Suppressor macrophage (primary cell): ENCODE data around the gene CARD9.
A peak's percentile ranks its signal among the peaks of the same experiment; 100 is the strongest.
"Not testable (repeated sequence)": the region's sequence is repeated elsewhere in the genome, so short reads cannot be mapped to it uniquely, and the experiment has no call there.

Experiments
- DNase-seq, 4 experiments: peaks; one replicate each; pipeline ENCODE4 v3.0.0-alpha.2; 2020 to 2022

CARD9 gene

DNA sequence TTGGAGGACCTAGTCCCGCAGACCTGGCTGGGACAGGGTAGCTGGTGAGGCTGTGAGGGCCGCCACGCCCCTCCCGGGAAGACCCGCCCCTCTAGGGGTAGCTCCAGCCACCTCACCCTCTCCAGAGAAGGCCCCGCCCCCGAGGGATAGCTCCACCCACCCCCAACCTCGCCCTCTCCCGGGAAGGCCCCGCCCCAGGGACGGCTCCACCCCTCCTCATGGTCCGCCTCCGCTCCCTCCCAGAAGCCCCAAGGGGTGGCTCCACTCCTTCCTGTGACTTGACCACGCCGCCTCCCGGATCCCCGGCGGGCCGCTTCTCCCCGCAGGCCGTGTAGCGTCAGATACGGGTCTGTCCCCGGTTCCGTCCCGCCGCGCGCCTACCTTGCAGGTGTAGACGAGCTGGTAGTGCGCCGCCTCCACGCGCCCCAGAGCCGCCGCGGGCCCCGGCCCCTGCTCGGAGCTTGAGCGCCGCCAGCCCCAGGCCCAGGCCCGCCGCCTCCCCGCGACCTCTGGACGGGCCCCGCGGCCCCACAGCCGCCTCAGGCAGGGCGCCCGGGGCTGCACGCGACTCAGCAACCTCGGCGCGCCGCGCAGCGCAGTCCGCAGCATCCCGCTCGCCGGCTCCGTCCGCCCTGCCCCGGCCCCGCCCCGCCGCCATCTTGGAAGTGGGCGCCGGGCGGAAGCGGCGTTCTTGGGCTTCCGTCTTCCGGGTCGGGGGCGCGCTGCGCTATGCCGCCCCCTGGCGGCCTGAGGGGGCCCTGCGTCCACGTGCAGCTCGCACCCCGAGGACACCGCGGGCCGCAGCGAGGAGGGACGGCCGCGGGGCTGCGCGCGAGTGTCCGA lies 10.1 kb downstream of the CARD9 start, which contains the start of gene DNLZ:
TSS of gene DNLZ (minus strand) at position 639 of the 843 bp plus-strand sequence. CDS start at position 609, 30 bp downstream.
- DNase-seq, result peak; percentile 96 to 99 (median 98)

DNA sequence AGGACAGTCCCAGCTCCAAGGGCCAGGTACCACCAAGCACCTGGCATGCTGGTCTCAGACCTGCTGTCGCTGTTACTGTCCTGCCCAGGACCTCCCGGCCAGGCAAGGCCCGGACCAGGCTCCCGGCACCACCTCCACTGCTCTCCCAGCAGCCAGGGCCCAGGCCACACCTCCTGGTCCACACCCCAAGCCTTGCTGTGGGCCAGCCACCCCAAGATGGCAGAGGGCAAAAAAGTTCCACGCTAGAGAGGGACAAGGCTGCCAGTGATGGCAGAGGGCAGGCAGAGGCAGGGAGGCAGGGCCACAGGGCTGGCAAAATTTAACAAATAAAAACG lies 11.1 kb downstream of the CARD9 start:
- no peak for DNase-seq

DNA sequence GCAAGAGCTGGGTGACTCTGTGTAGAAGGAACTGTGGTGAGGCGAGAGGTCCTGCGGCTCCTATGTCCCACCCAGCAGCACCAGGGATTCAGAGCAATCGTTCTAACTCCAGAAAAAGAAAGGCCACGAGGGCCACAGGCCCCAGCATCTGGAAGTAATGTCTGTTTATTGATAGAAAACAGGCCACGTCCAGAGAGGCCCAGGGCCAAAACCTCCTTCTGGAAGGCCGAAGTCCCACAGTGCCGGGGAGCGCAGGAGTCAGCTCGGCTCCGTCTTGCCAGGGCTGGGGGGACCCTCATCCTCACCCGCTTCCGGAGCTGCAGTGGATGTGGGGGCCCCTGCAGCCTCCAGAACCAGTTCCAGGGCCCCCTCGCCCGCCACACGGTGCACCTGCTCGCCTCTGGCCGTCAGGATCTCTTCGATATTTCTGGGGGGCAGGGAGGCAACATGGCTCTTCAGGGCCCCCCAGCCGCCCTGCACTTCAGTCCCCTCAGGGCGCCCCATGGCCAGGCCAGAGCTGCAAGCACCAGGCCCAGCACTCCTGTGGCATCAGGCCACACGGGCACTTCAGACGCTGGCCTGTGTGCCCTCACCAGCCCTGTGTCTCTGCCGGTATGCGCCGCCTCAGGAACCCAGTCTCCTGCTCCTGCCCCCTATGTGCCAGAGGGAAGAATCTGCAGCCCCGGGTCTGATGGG lies 11.6 kb downstream of the CARD9 start:
- DNase-seq, result no peak

DNA sequence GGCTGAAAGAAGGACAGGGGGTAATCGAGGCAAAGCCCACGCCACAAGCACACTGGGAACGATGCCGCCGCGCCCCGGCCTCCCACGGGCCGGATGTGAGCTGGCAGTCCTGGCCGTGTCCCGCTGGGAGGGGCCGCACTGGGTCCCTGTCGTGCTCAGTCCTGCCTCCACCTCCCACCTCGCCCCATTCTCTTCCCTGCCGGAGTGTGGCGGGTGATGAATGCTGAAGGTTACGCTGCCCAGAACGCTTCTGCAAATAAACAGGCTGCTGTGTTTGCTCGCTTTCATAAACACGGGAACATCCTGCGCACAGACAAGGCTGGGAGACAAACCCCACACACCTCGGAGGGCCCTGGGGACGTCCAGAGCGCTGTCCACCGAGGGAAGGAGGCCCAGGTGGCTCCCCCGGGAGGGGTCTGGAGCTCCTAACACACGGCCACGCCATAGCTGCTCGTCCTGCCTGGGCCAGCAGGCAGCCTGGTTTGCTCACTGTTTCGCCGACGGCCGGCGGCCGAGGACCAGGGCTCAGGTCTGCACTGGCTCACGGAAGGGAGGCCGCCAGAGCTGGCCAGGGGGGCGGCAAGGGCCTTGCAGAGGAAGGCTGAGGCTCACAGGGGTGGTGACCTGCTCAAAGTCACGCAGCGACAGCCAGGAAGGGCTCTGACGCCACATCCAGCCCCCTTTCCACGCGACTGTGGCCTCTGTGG lies 12.3 kb downstream of the CARD9 start:
- no peak for DNase-seq

DNA sequence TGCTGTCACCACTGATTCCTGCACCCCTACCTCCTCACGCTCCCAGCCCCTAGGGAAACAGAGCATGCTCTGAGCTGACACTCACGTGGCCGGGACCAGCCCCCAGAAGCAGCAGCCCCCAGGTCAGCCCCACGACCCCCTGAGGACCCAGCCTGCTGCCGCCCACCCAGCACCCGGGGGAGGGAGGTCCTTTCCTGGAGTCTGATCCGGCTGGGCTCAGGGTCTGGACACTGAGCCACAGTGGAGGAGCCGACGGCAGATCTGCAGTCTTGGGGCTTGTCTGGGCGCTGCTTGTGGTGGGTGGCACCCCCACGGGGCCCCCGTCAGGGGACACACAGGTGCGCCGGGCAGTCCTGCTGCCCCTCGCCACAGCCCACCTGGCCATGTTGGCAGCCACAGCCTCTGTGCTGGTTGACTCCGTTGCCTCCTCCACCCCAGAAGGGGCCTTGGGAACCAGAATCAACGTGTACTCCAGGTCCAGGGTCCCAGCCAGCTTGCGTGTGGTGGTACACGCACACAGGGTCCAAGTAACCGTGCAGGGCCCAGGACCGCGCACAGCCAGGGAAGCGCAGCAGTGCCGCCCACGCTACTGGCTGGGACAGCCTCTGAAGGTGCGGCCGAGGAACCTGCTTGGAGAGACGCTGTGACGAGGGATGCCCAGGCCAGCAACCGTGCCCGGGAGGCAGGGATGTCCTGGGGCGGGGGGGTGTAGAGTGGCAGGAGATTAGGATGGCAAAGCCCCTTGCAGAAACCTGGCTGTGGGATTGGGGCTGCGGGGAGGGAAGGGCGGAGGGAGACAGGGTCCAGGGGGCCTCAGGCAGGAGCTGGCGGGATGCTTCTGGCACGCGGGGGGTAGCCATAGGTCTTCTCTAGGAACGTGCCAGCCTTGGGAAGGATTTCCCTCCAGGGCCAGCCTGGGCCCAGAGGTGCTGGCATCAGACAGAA lies 13.4 kb downstream of the CARD9 start:
- no peak for DNase-seq

DNA sequence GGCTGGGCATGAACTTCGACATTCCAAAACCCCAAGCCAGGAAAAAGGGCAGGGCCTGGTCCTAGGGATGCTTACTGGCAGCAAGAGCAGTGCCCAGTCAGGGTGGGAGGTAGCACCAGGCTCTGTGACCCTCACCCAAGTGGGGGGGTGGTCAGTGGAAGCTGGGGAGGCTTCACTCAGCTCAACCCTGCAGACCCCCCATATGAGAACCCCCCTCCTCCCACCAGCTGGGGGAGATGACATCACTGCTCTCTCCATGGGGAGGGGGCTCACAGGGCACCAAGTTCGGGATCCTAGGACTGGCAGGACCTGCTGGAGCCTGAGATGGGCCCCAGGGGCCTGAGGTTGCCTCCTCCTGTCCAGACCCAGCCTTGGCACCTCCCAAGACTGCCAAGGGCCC lies 14.6 kb downstream of the CARD9 start:
- DNase-seq, result no peak

DNA sequence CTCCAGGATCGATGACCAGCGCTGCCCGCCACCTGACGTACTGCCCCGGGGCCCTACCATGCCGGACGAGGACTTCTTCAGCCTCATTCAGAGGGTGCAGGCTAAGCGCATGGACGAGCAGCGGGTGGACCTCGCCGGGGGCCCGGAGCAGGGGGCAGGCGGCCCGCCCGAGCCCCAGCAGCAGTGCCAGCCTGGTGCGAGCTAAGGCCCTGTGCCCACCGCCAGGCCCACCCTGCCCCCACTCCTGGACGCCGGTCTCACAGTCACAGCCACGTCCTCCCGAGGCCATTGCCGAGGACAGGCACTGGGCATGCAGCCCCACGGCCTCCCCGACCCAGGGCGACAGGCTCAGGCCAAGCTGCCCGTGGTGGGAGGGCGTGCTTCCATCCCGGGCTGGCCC lies 15.5 kb downstream of the CARD9 start:
- DNase-seq, result no peak

DNA sequence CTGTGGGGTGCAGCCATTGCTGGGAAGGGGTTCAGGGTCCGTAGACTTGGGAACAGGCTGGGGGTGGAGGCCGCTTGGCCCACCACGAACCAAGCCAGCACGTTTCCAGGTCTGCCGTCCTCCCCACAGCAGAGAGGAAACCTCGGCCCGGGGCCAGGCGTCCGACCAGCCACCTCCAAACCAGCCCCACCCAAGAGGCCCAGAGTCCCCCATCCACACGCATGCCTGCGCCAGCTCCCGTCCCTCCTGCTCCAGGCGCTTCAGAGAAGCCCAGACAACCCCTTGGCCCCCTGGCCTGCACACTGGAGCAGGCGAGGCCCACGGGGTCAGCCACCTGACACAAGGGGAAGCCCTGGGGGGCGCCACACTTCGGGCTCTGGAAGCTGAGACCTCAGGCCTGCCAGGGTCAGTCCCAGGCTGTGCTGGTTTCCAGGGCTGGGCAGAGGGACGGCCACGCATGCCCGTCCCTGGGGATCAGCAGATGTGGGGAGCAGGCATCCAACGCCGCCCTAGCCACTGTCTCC lies 16.2 kb downstream of the CARD9 start:
- DNase-seq, result no peak

DNA sequence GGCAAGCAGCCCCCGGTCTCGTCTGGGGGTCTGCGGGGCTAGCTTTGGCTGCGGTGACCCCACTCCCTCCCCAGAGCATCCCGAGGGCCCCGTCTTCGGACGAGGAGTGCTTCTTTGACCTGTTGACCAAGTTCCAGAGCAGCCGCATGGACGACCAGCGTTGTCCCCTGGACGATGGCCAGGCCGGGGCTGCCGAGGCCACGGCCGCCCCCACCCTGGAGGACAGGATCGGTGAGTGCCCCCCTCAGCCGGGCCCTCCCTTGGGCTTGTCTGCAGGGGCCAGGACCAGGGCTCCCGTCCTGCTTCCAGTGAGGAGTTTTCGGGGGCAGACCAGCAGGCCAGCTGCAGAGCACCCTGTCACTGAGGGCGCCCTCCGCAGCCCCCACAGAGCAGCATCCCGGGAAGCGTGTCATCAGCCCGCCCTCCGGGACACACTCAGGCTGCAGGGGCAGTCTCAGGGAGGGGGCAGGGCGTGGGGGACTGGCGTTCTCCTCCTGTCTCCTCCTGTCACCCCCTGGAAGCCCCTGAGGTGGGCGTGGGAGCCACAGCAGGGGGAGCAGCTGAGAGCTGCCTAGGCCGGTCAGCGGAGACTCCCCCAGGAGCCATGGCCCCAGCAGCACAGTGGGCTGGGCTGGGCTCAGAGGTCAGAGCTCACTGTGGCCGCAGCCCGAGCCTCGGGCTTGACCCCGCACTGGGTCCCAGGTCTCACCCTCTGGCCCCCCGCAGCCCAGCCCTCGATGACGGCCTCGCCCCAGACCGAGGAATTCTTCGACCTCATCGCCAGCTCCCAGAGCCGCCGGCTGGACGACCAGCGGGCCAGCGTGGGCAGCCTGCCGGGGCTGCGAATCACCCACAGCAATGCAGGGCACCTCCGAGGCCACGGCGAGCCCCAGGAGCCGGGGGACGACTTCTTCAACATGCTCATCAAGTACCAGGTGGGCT lies 17.6 kb downstream of the CARD9 start:
- no peak for DNase-seq

DNA sequence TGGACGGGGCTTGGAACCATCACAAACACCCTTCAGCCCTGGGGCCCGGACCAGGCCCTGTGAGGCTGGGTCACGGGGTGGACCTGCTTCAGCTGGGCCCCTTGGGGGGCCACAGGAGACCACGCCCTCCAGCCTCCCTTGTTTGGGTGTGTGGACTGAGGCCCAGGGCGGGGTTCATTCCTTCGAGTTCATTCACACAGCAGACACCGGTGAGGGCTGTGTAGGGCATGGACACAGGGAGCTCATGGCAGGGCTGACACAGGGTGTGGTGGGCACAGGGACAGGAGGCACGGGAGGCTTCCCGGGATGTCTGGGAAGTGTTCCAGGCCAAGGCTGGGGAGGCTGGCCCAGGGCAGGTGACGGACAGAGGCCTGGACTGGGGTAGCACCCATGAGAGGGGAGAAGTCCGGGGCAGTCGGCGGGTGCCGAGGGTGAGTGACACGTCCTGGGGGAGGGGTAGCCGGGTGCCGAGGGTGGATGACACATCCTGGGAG lies 18.8 kb downstream of the CARD9 start:
- DNase-seq, result no peak

DNA sequence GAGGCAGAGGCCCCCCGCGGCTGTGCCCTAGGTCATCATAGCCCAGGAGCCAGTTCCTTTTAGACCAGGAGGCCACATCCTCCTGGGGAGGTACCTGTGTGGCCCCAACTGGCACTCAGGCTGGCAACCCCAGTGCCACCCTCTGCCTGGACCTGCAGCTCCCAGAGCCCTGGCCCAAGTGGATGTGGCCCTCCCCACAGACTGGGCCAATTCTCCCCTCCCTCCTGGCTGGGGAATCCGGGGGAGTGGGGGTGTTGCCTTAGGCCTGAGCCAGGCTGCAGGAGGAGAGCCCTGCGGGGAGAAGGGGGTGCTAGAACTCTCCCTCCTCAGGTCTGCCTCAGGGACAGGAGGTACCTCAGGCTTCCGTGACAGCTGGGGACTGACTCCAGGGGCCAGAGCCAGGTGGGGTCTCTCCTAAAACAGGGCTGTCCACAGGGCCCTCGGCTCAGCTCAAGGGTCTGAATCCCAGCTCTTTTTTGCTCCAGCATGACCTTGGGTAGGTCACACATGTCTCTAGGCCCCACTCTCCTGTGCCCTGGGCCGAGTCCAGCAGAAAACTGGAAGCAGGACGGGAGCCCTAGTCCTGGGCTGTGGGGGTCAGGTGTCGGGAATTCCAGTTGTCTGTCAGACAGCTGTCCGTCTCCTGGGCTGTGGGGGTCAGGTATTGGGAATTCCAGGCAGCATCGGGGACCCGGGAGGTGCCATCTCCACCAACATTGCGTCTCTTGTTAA lies 19.5 kb downstream of the CARD9 start:
- no peak for DNase-seq

DNA sequence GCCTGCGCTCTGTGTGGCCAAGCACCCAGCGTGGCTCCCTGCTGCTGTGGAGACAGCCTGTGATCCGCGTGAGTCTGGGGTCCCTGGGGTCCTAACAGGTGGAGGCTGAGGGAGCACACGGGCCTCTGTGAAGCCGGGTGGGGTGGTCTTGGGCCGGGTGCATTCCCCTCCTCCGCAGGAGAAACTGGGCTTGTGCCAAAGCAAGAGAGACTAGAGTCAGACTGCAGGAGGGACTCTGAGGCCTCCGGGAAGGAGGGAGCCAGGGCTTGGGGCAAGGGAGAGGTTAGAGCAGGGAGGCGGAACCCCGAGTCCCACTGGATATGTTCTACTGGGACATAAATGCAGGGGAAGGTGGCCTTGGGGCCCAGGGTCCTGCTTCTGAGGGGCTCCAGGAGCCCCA lies 20.4 kb downstream of the CARD9 start:
- DNase-seq, result no peak

DNA sequence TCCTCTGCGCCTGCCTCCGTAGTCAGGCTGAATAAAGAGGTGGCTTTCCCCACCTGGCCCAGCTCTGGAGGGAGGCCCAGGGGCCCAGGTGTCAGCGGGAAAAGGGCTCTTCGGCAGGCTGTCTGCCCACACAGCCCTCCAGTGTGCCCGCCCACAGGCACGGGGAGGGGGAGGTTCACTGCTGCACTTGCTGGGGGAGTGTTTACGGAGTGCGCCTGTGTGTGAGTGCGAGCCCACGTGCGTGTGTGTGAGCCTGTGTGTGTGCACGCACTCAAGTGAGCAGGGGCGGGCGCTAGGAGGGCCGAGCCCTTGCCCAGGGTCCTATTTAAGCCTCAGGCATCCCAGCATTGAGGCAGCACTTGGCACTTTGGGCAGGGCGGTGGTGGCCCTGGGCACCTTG lies 20.8 kb downstream of the CARD9 start:
- DNase-seq, result no peak

DNA sequence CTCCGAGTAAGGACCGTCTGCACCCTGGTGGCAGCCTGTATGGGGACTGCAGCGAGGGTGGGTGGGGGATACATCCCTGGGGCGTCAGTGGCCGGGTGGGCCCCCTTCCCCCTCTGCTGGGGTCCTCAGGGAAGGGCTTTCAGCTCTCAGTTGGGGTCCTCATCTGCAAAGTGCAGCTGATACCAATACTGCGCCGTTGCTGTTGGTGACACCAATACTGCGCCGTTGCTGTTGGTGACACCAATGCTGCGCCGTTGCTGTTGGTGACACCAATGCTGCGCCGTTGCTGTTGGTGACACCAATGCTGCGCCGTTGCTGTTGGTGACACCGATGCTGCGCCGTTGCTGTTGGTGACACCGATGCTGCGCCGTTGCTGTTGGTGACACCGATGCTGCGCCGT lies 21.6 kb downstream of the CARD9 start:
- not testable (repeated sequence) for DNase-seq

DNA sequence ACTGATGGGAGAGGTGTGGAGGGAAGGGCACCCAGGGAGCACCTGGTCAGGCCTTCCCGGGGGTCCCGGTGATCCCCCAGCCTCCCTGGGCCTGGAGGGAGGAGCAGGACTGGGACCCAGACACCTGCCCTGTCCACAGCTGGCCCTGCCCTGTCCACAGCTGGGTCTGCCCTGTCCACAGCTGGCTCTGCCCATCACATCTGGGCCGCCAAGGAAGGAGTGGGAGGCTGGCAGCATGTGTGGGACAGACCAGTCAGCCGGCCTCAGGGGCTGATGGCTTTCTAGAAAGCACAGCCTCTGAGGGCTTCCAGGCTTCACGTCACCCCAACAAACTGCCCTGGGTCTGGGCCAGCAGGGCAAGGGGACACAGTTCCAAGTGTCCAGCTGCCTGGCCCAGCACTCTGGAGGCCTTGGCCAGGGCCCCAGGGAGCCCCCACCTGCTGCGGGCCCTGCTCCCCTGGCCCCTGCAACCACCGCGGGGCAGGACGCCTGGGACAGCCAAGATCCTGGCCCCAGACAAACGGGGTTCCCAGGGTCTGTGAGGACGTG lies 22.1 kb downstream of the CARD9 start:
- no peak for DNase-seq

DNA sequence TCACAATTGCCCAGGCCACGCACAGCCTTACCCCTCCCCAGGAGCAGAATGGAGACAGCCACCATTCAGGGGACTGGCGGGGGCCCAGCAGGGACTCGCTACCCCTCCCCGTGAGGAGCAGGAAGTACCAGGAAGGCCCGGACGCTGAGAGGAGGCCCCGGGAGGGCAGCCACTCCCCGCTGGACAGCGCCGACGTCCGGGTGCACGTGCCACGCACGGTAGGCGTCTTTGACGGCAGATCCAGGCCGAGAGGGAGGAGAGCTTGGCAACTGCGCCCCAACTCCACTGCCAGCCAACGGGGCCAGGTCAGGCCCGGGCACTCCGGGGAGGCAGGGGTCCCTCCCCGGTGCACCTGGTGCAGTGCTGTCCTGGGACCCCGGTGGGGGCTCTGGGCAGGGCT lies 23.9 kb downstream of the CARD9 start:
- no peak for DNase-seq

DNA sequence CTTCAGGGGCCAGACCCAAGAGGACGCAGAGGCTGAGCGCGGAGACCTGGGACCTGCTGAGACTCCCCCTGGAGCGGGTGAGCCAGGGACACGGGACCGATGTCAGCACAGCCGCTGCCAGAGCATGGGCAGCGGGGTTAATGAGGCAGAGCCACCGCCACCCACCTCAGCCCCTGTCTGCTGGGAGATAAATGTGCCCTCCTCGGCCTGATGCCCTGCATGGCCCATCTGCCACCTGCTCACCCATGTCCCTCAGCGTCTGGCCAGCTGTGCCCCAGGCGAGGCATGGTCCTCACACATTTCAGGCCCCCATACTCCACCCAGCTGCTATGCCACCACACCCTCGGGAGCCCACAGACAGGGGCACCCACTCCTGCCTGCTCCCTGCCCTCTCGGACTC lies 24.8 kb downstream of the CARD9 start:
- no peak for DNase-seq

DNA sequence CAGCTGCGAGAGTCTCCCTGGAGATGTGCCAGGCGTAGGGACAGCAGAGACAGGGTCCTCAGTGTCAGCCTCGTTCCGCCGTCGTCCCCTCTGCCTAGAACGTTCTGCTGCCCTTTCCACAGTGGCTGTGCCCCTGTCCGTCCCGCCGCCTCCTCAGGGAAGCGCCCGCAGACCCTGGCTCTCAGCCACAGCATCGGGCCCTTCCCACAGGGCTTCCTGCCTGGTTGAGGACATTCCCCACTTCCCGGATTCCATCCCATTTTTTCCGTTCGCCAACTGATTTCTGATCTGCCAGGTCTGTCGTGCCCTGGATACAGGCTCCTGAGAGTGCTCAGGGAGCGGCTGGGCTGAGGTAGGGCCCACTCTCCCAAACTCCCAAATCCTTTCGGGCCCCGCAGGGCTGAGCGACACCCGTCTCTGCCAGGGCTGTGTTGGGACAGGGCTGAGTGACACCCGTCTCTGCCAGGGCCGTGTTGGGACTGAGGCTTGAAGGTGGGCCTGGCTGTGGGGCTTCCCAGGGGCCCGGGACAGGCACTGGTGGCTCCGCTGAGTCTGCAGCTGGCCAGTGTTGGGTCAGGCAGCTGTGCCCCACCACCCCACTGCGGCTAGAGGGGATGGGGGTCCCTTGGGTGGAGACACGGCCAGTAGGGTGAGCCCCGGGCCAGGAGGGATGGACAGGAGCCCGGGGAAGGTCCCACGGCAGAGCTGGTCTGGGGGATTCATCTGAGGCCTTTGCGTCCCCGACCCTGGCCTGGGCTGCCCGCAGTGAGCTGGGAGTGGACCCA lies 25.8 kb downstream of the CARD9 start:
- no peak for DNase-seq

DNA sequence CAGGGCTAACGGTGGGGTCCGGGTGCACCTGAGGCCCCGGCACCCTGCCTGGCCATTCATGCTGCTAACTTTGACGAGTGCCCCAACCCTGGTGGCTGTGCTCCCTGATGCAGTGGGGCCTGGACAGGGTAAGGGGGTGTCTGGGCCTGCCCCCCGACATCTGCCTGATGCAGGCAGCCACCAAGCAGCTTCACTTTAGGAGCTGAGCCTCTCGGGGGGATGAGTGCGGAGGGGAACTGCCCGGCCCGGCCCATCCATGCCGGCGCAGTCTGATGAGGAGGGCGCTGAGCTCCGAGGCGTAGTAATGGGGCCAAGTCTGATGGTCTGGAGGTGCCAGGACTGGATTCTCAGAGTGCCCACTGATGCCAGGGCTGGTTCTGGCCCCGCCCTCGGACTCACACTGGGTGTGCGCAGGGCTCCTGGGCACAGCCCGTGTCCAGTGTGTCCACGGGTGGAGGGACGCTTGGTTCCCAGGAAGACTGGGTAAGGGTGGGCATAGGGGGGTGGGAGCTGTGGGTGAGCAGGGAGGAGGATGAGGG lies 26.5 kb downstream of the CARD9 start:
- no peak for DNase-seq
